NCI-H2107 treated with DMSO at 0.1 percent for 48 hours (cell line): ENCODE results near the gene ATXN1.
"Not testable (repeated sequence)": the region's sequence is repeated elsewhere in the genome, so short reads cannot be mapped to it uniquely, and the experiment has no call there.

Source experiments
- DNase-seq: peaks from one replicate; lab custom pipeline; 2025; ENCODE audit not compliant: unreplicated experiment; lab: John Stamatoyannopoulos, UW

Gene ATXN1

GRCh38 chr6:16704401-16705045, 56.7 kb downstream of the ATXN1 start:
- no peak for DNase-seq

DNA sequence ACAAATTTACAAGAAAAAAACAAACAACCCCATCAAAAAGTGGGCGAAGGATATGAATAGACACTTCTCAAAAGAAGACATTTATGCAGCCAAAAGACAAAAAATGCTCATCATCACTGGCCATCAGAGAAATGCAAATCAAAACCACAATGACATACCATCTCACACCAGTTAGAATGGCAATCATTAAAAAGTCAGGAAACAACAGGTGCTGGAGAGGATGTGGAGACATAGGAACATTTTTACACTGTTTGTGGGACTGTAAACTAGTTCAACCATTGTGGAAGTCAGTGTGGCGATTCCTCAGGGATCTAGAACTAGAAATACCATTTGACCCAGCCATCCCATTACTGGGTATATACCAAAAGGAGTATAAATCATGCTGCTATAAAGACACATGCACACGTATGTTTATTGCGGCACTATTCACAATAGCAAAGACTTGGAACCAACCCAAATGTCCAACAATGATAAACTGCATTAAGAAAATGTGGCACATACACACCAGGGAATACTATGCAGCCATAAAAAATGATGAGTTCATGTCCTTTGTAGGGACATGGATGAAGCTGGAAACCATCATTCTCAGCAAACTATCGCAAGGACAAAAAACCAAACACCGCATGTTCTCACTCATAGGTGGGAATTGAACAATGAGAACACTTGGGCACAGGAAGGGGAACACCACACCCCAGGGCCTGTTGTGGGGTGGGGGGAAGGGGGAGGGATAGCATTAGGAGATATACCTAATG, 58.5 kb downstream of the ATXN1 start:
- DNase-seq, result not testable (repeated sequence)

DNA sequence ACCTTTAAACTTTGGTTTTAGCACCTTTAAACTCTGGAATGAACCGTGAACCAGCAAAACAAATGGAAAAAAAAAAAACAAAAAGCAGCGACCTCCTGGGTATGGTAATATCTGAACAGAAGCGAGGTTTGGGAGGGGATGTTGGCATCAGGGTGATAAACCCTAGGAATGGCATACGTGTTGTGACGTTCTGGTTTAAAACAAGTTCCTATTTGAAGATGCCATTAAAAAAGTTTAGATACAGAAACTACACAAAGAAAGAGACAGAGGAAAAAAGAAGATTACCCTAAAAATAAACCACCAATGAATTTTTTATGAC, 60.4 kb downstream of the ATXN1 start:
- DNase-seq, result no peak

DNA sequence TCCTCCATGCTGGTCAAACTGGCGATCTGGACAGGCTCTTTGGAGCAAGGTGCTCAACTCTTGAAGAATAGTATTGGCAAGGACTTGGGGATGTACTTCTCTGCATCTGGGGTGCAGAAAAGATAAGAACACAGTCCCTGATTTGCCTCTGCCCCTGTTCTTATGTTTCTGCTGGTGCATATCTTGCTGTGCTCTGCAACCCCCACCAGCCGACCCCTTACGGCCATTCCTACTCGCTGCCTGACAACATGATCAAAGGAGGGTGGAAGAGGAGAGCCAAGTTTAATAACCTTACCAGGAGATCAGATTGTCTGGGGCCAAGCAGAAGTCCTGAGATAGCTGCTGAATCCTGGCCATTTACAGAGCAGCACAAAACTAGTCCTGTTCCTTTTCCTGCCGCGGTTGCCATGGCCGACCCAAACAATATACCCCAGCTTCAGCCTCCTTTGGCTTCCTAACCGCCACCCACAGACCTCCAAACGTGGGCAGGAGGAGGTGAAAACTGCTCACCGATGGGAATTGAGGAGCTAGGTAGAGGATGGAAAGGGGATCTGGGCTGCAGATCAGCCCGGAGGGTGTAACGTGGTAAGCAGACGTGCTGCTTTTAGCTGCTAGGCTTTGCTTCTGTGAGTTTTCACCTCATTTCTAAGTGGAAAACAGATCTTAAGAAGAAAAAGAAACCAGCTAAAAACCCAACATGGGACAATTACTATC, 60.9 kb downstream of the ATXN1 start:
- DNase-seq, result no peak

- DNase-seq, result no peak
Observed at GRCh38 chr6:16698997-16699868, 62.0 kb downstream of the ATXN1 start.

DNA sequence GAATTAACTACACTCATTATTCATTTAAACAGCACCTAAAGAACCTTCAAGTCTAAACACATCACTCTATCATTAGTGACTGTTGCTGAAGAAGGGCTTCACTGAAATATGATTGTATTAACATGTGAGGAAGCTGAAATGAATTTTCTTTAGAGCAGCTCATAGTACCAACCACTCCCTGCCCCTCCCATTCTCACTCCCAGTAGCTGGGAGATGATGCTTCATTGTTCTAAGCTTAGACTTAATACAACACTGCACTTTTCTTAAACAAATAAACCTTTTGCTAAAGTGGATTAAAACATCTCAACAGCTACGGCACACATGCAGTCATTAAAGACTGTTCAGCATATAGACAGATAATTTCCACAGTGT, 63.1 kb downstream of the ATXN1 start:
- DNase-seq, result no peak

DNA sequence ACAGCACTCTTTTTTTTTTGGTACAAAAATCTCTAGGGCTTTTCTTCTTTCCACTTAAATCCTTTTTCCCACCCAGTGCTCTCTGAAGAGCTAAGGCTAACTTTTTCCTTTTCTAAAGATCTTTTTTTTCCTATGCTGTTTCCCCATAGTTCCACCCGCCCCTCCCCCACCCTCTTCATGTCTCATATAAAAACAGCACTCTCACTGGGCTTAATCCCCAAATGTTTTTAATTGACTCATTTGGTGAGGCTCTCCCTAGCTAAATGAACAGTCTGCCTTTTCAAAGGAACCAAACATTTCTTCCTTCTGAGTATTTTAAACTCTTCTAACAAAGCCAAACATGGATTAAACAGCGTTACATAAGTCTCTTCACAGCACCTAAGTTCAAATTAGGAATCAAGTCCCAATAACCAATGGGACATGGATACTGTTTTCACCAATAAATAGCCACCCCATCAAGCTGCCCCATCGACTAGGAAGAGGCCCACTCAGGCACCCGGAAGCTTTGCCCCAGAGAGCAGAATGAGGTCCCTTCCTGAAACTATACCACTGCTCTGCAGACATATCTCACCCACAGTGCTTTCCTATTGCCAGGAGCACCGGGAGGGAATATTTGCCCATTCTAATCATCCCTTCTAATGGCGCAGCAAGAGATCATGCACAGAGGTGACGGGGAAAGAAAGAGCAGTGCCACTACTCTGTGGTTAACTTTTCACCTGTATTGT, 63.7 kb downstream of the ATXN1 start:
- no peak for DNase-seq

GRCh38 chr6:16696496-16696895, 64.8 kb downstream of the ATXN1 start:
- DNase-seq, result no peak

- no peak for DNase-seq
Observed at GRCh38 chr6:16694781-16695578, 66.3 kb downstream of the ATXN1 start.

GRCh38 chr6:16691324-16691723, 69.9 kb downstream of the ATXN1 start:
- DNase-seq, result no peak

DNA sequence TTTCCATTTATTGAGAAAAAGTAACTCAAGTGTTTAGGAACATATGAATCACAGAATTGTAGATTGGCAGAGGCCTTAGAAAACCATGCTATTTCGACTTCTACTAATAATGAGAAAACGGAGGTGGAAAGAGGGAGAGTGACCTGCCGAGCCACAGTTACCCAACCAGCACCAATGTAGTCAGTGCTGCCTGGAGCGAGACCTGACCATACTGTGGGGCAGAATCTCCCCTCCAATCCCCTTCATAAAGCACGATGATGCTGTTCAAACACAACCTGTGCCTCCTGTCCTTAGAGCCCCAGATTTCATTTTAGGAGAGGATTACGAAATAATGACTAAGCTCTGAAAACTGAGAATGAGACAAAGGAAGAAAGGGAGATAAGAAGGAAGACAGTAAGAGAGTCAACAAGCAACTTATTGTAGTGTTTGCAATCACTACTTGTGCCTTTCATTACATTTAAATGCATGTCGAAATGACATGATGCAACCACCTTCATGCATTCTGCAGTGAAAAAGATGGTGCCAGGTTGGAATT, 70.6 kb downstream of the ATXN1 start:
- no peak for DNase-seq

- DNase-seq, result no peak
Observed at GRCh38 chr6:16689788-16690607, 71.3 kb downstream of the ATXN1 start.

- DNase-seq, result no peak
Observed at GRCh38 chr6:16688984-16689636, 72.2 kb downstream of the ATXN1 start.

DNA sequence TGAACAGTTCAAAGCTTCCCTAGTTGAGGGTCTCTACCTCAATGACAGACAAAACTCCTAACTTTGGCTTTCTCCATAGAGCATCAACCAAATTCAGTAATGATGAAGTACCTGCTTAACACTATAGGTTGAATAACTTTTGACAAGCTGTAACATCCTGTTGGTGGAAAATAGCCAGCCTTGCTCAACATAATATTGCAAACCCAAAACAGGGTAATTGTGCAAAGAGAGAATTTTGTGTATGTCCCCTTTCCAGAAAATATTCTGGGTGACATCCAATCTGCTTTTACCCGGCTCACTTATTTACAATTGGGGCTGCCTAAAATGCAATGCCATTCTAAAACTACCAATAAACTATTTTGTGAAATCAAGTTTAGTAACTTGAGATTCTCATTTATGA, 72.8 kb downstream of the ATXN1 start:
- no peak for DNase-seq

- no peak for DNase-seq
Observed at GRCh38 chr6:16687045-16687444, 74.2 kb downstream of the ATXN1 start.

GRCh38 chr6:16684896-16685554, 76.2 kb downstream of the ATXN1 start:
- DNase-seq, result no peak

DNA sequence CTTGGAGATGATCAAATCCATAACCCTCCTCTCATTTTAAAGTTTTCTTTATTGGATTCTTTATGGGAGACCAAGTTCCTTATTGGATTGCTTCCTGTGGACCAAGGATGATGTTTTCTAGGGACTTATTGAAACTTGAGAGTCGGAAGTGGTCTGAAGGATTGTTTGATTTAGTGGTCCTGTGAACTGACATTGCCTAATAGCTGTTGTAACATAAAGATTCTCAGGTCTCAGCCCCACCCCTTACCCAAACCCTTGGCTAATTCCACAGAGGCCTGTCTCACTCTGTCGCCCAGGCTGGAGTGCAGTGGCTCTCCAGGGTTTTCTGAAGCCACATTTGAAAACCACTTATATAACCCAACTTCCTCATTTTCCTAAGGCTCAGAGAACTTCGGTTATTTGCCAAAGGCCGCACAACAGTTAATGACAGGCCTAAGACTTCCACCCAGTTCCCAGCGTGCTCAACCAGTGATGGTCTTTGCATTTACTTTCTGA, 77.0 kb downstream of the ATXN1 start:
- DNase-seq, result no peak
